ENCODE results near the gene CAP2.

- TF ChIP-seq, protein P1, sequence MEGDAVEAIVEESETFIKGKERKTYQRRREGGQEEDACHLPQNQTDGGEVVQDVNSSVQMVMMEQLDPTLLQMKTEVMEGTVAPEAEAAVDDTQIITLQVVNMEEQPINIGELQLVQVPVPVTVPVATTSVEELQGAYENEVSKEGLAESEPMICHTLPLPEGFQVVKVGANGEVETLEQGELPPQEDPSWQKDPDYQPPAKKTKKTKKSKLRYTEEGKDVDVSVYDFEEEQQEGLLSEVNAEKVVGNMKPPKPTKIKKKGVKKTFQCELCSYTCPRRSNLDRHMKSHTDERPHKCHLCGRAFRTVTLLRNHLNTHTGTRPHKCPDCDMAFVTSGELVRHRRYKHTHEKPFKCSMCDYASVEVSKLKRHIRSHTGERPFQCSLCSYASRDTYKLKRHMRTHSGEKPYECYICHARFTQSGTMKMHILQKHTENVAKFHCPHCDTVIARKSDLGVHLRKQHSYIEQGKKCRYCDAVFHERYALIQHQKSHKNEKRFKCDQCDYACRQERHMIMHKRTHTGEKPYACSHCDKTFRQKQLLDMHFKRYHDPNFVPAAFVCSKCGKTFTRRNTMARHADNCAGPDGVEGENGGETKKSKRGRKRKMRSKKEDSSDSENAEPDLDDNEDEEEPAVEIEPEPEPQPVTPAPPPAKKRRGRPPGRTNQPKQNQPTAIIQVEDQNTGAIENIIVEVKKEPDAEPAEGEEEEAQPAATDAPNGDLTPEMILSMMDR (IDR thresholded peaks at IDR 0.05): no peak
- TF ChIP-seq POLR2AphosphoS5 (IDR thresholded peaks at IDR 0.05) (no peak), POLR2A (IDR thresholded peaks at IDR 0.05) (no peak)
Observed at GRCh38 chr6:17349427-17349826, 44.0 kb upstream of the CAP2 start.

Data from suprapubic skin (tissue), 4 donors.